ENCODE results near the gene TMEM72. TPM values are rescaled to one million over a fixed set of nuclear protein-coding genes. Genes with fewer than 3 reads are reported as not detected.

The TMEM72 gene
- total RNA-seq, 1 experiment from 2014 or later = not detected

GRCh38 chr10:44921506-44921905 lies 10.4 kb downstream of the TMEM72 start:
- H3K27me3 Mint-ChIP-seq (ENCODE audit: insufficient read depth, unreplicated experiment) = peaks cover 10% of the 10 kb centered on the region
- no peak overlapping the region for H3K27ac Mint-ChIP-seq (ENCODE audit: unreplicated experiment)
- no peak for TF ChIP-seq CTCF (IDR thresholded peaks at IDR 0.05; ENCODE audit: insufficient read depth in 1 of 2, low read depth in 1 of 2, low read length in 1 of 2, severe bottlenecking in 1 of 2, unreplicated experiment in 1 of 2)
- H3K36me3 Mint-ChIP-seq (ENCODE audit: insufficient read depth, unreplicated experiment) = no peaks in the 10 kb centered on the region
- no peaks in the 10 kb centered on the region; the same call in 1 of the 2 replicates for H3K9me3 ChIP-seq
- CTCF ChIA-PET = no interaction called here
- H3K4me1 Mint-ChIP-seq (ENCODE audit: low read depth, unreplicated experiment) = no peaks in the 10 kb centered on the region
- H3K4me3 ChIP-seq (ENCODE audit: low read depth, low read length) = no peak overlapping the region
- H3K9me3 Mint-ChIP-seq (ENCODE audit: unreplicated experiment) = no peaks in the 10 kb centered on the region
- no peak overlapping the region for H3K4me3 Mint-ChIP-seq (ENCODE audit: unreplicated experiment)
- H3K36me3 ChIP-seq (ENCODE audit: control insufficient read depth, insufficient read depth, low read length) = no peaks in the 10 kb centered on the region
- DNase-seq = peak in 1 of 2 experiments; percentile 15
- no TSS peak for BruUV-seq (replicated peaks)
- POLR2A ChIA-PET = no interaction called here
- intact Hi-C loops (cut with micrococcal nuclease; ENCODE audit: unreplicated experiment) = no loop called here
- no peaks in the 10 kb centered on the region for H3K4me1 ChIP-seq
- no peaks in the 10 kb centered on the region for H3K27me3 ChIP-seq (replicated peaks; ENCODE audit: control insufficient read depth, insufficient read depth, low read length)

GRCh38 chr10:44922021-44922420 lies 10.9 kb downstream of the TMEM72 start:
- Histone ChIP-seq H3K9me3 (no peaks in the 10 kb centered on the region; the same call in 1 of the 2 replicates), H3K36me3 (ENCODE audit: control insufficient read depth, insufficient read depth, low read length) (no peaks in the 10 kb centered on the region), H3K27me3 (replicated peaks; ENCODE audit: control insufficient read depth, insufficient read depth, low read length) (no peaks in the 10 kb centered on the region), H3K4me3 (ENCODE audit: low read depth, low read length) (no peak overlapping the region), H3K4me1 (peaks cover 3% of the 10 kb centered on the region; the same call in 1 of the 2 replicates)
- no peak for TF ChIP-seq CTCF (IDR thresholded peaks at IDR 0.05; ENCODE audit: insufficient read depth in 1 of 2, low read depth in 1 of 2, low read length in 1 of 2, severe bottlenecking in 1 of 2, unreplicated experiment in 1 of 2)
- Mint-ChIP-seq H3K4me1 (ENCODE audit: low read depth, unreplicated experiment) (no peaks in the 10 kb centered on the region), H3K4me3 (ENCODE audit: unreplicated experiment) (no peak overlapping the region), H3K27ac (ENCODE audit: unreplicated experiment) (no peak overlapping the region), H3K36me3 (ENCODE audit: insufficient read depth, unreplicated experiment) (no peaks in the 10 kb centered on the region), H3K27me3 (ENCODE audit: insufficient read depth, unreplicated experiment) (peaks cover 9% of the 10 kb centered on the region), H3K9me3 (ENCODE audit: unreplicated experiment) (no peaks in the 10 kb centered on the region)
- peak in 1 of 2 experiments; percentile 17 for DNase-seq
- POLR2A ChIA-PET = no interaction called here
- CTCF ChIA-PET = no interaction called here
- intact Hi-C loops (cut with micrococcal nuclease; ENCODE audit: unreplicated experiment) = no loop called here
- BruUV-seq (replicated peaks) = no TSS peak

- Histone ChIP-seq H3K4me1 (peaks cover 10% of the 10 kb centered on the region; the same call in 1 of the 2 replicates), H3K36me3 (ENCODE audit: control insufficient read depth, insufficient read depth, low read length) (no peaks in the 10 kb centered on the region), H3K4me3 (ENCODE audit: low read depth, low read length) (no peak overlapping the region), H3K27me3 (replicated peaks; ENCODE audit: control insufficient read depth, insufficient read depth, low read length) (no peaks in the 10 kb centered on the region), H3K9me3 (no peaks in the 10 kb centered on the region)
- no peak overlapping the region for H3K27ac Mint-ChIP-seq (ENCODE audit: unreplicated experiment)
- ChIA-PET POLR2A (no interaction called here), CTCF (no interaction called here)
- no peaks in the 10 kb centered on the region for H3K9me3 Mint-ChIP-seq (ENCODE audit: unreplicated experiment)
- TF ChIP-seq CTCF (IDR thresholded peaks at IDR 0.05; ENCODE audit: insufficient read depth in 1 of 2, low read depth in 1 of 2, low read length in 1 of 2, severe bottlenecking in 1 of 2, unreplicated experiment in 1 of 2) = no peak
- no peaks in the 10 kb centered on the region for H3K36me3 Mint-ChIP-seq (ENCODE audit: insufficient read depth, unreplicated experiment)
- no peak overlapping the region for H3K4me3 Mint-ChIP-seq (ENCODE audit: unreplicated experiment)
- peaks cover 7% of the 10 kb centered on the region for H3K27me3 Mint-ChIP-seq (ENCODE audit: insufficient read depth, unreplicated experiment)
- H3K4me1 Mint-ChIP-seq (ENCODE audit: low read depth, unreplicated experiment) = no peaks in the 10 kb centered on the region
- intact Hi-C loops (cut with micrococcal nuclease; ENCODE audit: unreplicated experiment) = no loop called here
- no peak for DNase-seq
- BruUV-seq (replicated peaks) = no TSS peak
Observed at GRCh38 chr10:44922796-44923545, 11.8 kb downstream of the TMEM72 start.
